T-helper 2 cell treated with Interferon-gamma antibody and Interleukin-4, amounts not matched to agents 5 μg/mL and 100 μg/mL, for 36 hours (primary cell): ENCODE results near the gene LRRN2.
"Not testable (repeated sequence)": the region's sequence is repeated elsewhere in the genome, so short reads cannot be mapped to it uniquely, and the experiment has no call there.

Experiments used
- DNase-seq: peaks from one replicate; pipeline ENCODE4 v3.0.0; 2021; ENCODE audit warnings: low spot score
- H3K27ac Mint-ChIP-seq: one replicate; pipeline ENCODE4 v1.8.0; 2021; ENCODE audit warnings: mild to moderate bottlenecking, mixed read lengths
- H3K27me3 Mint-ChIP-seq: one replicate; pipeline ENCODE4 v1.8.0; 2021; ENCODE audit warnings: low read depth, mixed read lengths
- H3K36me3 Mint-ChIP-seq: one replicate; pipeline ENCODE4 v1.8.0; 2021; ENCODE audit warnings: low read depth, mixed read lengths
- H3K4me1 Mint-ChIP-seq: one replicate; pipeline ENCODE4 v1.8.0; 2021; ENCODE audit warnings: low read depth, mixed read lengths
- H3K4me3 Mint-ChIP-seq: one replicate; pipeline ENCODE4 v1.8.0; 2022; ENCODE audit warnings: mild to moderate bottlenecking, moderate library complexity, mixed read lengths
- H3K9me3 Mint-ChIP-seq: one replicate; pipeline ENCODE4 v1.8.0; 2021; ENCODE audit warnings: mixed read lengths

The LRRN2 gene

DNA sequence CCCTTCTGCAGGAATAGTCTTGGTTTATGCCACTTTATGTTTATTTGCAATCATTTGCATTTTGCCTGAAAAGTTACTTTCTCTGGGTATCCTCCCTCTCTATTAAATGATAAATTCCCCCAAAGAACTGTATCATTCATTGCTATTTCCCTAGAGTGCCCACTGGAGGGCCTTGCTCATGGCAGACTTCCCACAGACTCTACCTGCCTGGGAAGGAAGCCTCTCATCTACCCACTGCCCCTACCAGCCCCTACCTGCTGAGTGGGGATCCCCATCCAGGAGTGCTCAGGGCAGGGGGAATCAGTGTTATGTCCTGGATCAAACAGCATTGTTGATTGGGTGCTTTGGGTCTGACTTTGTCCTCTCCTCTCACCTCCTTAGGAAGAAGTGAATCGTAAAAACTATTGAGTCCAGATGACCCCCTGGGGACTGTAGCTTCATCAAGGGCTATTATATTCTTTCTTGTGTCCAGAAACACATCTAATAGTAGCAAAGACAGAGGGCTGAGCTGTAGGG, 6.8 kb upstream of the LRRN2 start:
- H3K4me1 Mint-ChIP-seq, result peaks cover 10% of the 10 kb centered on the region
- H3K9me3 Mint-ChIP-seq, result no peaks in the 10 kb centered on the region
- H3K27me3 Mint-ChIP-seq, result peaks cover 21% of the 10 kb centered on the region
- H3K4me3 Mint-ChIP-seq, result no peak overlapping the region
- peak overlapping the region; percentile 50 for H3K27ac Mint-ChIP-seq
- no peaks in the 10 kb centered on the region for H3K36me3 Mint-ChIP-seq
- DNase-seq, result no peak

DNA sequence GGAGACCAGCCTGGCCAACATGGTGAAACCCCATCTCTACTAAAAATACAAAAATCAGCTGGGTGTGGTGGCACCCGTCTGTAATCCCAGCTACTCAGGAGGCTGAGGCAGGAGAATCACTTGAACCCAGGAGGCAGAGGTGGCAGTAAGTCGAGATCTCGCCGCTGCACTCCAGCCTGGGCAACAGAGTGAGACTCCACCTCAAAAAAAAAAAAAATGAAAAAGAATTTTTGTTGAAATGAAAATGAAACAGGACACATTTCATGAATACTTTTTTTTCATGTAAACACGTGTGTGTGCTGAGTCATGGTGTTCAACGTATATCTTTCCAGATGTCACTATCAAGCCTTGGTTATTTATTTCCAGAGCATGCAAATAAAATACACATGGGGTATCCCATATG, 5.8 kb upstream of the LRRN2 start:
- H3K4me3 Mint-ChIP-seq, H3K27ac Mint-ChIP-seq, DNase-seq, H3K9me3 Mint-ChIP-seq, H3K36me3 Mint-ChIP-seq, H3K4me1 Mint-ChIP-seq: not testable (repeated sequence)
- H3K27me3 Mint-ChIP-seq, result peaks cover 31% of the 10 kb centered on the region

DNA sequence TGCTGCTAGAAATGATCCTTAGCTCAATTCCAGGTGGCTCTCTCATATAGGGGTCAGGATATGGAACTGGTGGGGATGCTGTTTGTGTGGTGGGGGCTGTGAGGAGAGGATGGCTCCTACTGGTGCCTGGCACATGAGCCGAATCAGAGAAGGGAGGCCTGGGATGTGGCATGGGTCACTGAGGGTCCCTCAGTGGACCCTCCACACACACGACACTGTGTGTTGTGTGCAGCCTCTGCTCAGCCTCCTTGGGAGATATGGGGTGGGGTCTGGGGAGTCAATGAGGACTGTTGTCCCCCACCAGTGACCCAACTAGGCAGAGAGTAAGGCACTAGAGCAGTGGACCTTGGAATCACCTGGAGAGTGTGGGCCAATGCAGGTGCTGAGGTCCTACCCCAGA, 3.2 kb upstream of the LRRN2 start:
- peaks cover 45% of the 10 kb centered on the region for H3K27me3 Mint-ChIP-seq
- no peak overlapping the region for H3K4me3 Mint-ChIP-seq
- no peak for DNase-seq
- H3K9me3 Mint-ChIP-seq, result no peaks in the 10 kb centered on the region
- H3K27ac Mint-ChIP-seq, result no peak overlapping the region
- no peaks in the 10 kb centered on the region for H3K36me3 Mint-ChIP-seq
- peaks cover 14% of the 10 kb centered on the region for H3K4me1 Mint-ChIP-seq

DNA sequence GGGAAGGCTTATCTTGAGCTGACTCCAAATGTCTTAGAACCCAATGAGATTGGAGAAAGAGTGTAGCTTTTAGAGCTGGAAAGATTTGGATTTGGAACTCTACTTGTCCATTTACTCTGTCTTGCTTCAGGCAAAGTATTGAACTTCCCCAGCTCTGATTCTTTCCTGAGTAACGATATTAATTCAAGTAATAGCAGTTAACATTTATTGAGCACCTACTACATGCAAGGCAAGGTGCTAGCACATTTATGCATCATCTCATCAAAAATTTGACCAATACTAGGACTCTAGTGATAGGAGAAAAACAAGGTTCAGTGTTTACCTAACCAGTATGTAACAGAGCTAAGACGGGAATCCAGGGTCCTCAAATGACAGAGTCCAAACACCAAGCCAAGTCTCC, 2.5 kb upstream of the LRRN2 start:
- H3K9me3 Mint-ChIP-seq, result no peaks in the 10 kb centered on the region
- no peaks in the 10 kb centered on the region for H3K36me3 Mint-ChIP-seq
- H3K27me3 Mint-ChIP-seq, result peaks cover 48% of the 10 kb centered on the region
- H3K4me3 Mint-ChIP-seq, result no peak overlapping the region
- H3K27ac Mint-ChIP-seq, result no peak overlapping the region
- no peak for DNase-seq
- H3K4me1 Mint-ChIP-seq, result peaks cover 14% of the 10 kb centered on the region

DNA sequence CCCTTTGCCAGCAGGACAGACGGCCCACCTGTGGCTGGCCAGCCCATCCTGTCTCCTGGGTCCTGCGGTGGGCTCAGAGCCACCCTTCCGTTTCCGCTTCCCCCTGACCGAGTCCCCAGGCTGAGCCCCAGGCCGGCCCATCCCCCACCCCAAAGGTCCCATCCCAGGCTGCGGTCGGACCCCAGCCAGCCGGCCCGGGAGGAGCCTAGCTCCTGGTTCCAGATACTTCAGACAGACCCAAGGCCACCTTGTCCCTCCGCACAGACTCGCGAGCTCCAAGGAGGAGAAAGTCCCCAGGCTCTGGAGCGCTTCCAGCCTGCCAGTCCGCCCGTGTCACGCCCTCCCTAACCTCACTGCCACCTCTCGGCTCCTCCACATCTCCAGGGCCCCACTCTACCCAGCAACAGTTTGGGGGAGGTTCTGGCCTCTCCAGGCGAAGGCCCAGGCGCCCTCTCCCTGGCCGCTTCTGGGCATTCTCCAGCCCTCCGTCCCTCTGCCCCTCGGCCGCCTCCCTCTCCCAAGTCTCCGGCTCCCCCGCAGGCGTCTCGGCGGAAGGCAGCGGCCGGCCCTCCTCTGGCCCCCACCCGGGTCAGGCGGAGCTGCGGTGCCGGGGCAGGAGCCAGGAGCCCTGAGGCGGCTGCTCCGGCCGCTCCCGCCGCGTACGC, 835 bp downstream of the LRRN2 start:
- Mint-ChIP-seq H3K4me3 (peak overlapping the region; percentile 44), H3K27me3 (peaks cover 59% of the 10 kb centered on the region), H3K27ac (no peak overlapping the region), H3K36me3 (no peaks in the 10 kb centered on the region), H3K4me1 (peaks cover 4% of the 10 kb centered on the region), H3K9me3 (no peaks in the 10 kb centered on the region)
- no peak for DNase-seq

DNA sequence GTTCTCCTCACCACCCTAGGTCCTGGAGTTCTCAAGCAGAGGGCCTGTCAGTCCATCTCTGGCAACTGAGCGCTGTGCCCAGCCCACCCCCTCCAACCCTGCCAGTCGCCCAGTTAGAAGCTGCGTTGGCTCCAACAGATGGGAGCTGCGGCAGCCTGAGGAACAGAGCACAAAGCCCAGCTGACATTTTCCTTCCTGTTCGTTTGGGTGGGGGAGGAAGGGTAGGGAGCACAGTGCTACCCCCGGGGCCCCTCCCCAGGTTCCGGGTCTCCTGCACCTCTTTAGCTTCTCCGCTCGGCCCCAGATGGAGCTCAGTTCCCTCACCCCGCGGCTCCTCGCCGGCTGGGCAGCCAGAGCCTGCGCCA, 1.4 kb downstream of the LRRN2 start:
- Mint-ChIP-seq H3K27me3 (peaks cover 53% of the 10 kb centered on the region), H3K36me3 (no peaks in the 10 kb centered on the region), H3K27ac (no peak overlapping the region), H3K4me3 (peak overlapping the region; percentile 22), H3K9me3 (no peaks in the 10 kb centered on the region), H3K4me1 (peaks cover 4% of the 10 kb centered on the region)
- DNase-seq, result no peak

DNA sequence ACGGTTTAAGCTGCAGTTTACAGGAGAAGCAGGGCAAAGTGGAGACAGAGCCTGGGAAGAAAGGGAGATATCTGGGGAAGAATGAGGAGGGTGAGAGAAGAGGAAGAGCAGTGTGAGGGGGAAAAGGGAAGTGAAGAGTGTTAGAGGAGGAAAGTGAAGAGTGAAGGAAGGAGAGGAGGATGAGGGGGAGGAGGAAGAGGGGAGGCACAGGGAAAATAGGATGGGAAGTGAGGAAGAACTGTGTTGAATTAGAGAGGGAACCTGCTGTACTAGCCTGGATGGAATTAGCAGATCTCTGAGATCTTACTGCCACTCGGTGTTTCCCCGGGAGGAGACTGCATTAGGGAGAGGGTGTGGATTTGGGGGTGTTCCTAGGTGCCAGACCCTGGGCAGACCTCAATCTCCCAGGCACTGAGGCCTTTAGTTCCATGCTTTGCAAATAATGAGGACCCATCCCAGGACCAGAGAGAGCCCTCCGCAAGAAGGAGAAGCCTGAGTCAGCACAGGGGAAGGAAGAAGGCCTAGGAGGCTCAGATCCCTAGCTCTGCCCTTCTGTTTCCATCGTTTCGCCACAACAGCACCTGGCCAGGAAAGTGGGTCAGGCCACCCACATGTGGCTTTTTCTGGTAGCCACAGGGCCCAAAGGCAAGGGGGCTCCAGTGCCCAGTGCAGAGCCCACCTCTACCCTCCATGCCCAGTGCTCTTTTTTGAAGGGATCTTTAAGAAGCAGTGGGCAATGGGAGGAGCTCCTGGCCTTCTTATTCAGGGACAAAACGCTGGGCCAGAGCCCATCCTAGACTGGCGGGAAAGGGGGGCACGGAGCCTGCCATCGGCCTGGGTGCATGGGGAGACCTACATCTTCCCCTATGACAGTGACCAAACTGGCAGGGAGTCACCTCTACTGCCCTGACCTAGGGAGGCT, 2.0 kb downstream of the LRRN2 start:
- no peak for DNase-seq
- H3K9me3 Mint-ChIP-seq, result no peaks in the 10 kb centered on the region
- no peak overlapping the region for H3K4me3 Mint-ChIP-seq
- peaks cover 55% of the 10 kb centered on the region for H3K27me3 Mint-ChIP-seq
- H3K4me1 Mint-ChIP-seq, result peaks cover 4% of the 10 kb centered on the region
- no peaks in the 10 kb centered on the region for H3K36me3 Mint-ChIP-seq
- H3K27ac Mint-ChIP-seq, result no peak overlapping the region

DNA sequence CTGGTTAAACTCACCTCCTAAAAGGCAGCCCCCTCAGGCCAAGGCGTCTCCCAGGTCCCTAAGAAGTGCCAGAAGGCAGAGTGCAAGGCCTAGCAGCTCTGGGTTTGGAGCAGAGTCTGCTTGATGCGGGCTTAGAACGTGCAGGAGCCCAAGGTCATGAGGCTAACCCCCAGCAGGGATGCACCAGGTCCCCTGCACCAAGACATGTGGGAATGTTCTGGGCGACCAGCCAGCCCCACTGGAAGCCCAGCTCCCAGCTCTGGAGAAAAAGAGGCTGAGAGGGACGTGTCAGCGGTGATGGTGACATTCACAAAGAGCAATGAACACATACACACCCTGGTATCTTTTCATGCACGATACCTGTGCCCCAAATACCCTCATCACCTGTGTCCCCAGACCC, 5.1 kb downstream of the LRRN2 start:
- Mint-ChIP-seq H3K4me3 (no peak overlapping the region), H3K36me3 (no peaks in the 10 kb centered on the region), H3K4me1 (peaks cover 2% of the 10 kb centered on the region), H3K27ac (no peak overlapping the region), H3K27me3 (peaks cover 33% of the 10 kb centered on the region), H3K9me3 (no peaks in the 10 kb centered on the region)
- no peak for DNase-seq

DNA sequence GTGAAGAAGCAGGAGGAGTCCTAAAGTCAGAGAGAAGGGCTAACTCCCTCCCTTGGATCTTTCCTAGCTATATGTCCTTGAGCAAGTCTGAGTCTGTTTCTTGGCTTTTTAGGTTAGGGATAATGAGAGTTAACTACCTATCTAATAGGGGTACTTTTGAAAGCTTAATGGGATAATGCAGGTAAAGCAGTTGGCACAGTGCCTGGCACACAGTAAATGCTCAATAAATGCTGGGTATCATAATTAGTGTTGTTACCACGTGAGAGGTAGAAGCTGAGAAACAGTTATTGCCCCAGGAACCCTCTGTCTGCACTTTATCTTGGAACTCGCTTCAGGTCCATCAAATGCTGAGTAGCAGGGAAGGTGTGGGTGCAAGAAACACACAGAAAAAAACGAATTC, 5.5 kb downstream of the LRRN2 start:
- H3K36me3 Mint-ChIP-seq, result no peaks in the 10 kb centered on the region
- DNase-seq, result no peak
- peaks cover 2% of the 10 kb centered on the region for H3K4me1 Mint-ChIP-seq
- peaks cover 33% of the 10 kb centered on the region for H3K27me3 Mint-ChIP-seq
- H3K9me3 Mint-ChIP-seq, result no peaks in the 10 kb centered on the region
- H3K4me3 Mint-ChIP-seq, result no peak overlapping the region
- H3K27ac Mint-ChIP-seq, result no peak overlapping the region

DNA sequence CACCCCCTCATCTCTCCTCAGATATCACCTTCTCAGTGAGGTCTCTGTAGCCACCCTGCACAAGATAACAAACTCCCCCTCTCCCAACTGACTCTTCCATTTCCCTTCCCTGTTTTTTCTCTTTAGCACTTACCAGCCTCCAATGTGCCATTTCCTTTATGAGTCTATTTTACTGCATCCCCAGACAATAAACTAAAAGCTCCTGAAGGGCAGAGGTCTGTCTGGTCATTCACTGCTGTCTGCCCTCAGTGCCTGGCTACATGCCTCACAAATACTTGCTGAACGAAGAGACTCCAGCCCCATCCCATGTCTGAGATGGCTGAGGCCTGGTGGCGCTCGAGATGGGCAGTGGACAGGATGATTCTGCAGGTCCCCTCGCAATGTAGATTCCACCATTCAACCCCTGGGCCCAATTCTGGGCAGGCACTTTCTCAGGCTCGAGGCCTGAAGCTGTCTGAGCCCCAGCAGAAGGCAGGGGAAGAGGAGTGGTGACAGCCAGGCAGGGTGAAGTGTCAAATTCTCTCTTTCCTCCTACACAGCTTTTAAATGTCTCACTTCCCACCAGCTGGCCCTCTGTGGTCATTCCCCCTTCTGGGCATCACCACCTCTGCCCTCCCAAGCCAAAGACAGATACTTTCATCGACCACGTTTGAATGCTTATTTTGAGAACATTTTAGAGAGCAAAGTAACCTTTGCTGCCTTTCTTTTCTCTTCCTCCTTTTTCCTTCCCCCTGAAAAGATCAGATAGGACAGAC, 6.6 kb downstream of the LRRN2 start:
- Mint-ChIP-seq H3K4me1 (no peaks in the 10 kb centered on the region), H3K27ac (no peak overlapping the region), H3K4me3 (no peak overlapping the region), H3K27me3 (peaks cover 23% of the 10 kb centered on the region), H3K9me3 (no peaks in the 10 kb centered on the region), H3K36me3 (no peaks in the 10 kb centered on the region)
- no peak for DNase-seq

DNA sequence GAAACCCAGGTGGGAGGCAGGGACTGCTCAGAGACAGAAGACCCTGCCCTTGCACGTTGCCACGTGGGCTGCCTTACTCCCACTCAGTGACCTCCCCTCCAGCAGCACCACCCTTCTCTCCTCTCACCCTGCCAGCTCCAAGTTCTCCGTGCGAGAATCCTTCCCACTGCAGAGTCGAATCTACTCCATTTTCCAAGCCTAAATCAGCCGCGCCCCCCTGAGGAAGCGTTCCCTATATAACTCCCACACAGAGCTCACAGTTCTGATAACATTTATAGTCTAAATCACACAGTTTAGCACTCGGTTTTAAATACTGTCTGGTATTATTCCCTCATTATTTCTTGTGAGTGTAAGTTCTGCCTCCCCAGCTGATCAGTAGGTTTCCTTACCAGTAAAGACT, 7.7 kb downstream of the LRRN2 start:
- Mint-ChIP-seq H3K4me3 (no peak overlapping the region), H3K4me1 (no peaks in the 10 kb centered on the region), H3K27ac (no peak overlapping the region), H3K9me3 (no peaks in the 10 kb centered on the region), H3K36me3 (no peaks in the 10 kb centered on the region), H3K27me3 (peaks cover 17% of the 10 kb centered on the region)
- no peak for DNase-seq

DNA sequence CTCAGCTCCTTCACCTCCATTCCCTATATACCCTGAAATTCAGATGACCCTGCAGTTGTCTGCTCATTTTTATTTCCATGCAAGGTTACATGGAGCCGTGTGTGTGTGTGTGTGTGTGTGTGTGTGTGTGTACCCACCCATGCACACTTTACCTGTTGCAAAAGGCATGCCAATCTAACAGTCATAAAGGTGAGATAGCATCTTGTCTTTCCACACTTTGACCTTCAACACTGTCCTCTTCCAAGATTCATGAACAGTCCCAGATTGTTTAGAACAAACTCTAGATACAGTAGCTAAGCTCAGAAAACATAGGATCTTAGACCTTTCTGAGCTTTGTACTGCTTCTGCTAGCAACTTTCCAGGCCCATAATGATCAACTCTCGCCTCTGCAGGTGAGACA, 9.5 kb downstream of the LRRN2 start:
- Mint-ChIP-seq H3K4me1 (no peaks in the 10 kb centered on the region), H3K4me3 (no peak overlapping the region), H3K9me3 (no peaks in the 10 kb centered on the region), H3K27ac (no peak overlapping the region), H3K36me3 (no peaks in the 10 kb centered on the region), H3K27me3 (peaks cover 7% of the 10 kb centered on the region)
- no peak for DNase-seq

DNA sequence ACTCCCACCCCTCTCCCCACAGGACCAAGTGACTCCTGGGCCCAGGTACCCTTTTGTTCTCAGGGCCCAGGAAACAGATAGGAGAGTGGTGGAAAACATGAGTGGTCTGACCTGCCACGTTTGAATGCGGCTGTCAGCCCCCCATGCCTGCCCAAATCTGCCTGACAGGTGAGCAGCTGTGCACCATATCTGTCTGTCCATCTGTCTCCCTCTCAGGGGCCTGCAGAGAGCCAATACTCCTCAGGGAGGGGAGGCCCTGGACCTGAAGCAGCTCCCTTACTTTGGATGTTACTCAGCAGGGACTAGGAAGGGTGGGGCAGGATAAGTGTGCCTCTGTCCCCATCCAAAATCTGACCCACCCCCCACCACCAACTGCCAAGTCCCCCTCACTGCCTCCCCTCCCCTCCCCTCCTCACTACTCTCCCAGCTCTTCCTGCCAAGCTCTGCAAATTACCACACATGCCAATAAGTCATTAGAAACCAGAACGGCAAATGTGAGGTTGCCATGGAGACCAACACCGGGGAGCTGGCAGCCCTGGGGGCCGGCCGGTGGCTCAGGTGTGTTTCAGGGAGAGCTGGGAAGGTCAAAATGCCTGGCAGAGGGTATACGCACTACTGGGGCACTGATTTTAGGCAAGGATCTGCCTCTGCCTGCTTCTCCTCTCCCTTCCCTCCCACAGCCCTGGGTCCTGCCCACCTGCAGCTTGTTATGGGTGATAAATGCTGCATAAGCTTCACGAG, 11.5 kb downstream of the LRRN2 start:
- DNase-seq, result no peak
- H3K9me3 Mint-ChIP-seq, result no peaks in the 10 kb centered on the region
- H3K36me3 Mint-ChIP-seq, result no peaks in the 10 kb centered on the region
- no peaks in the 10 kb centered on the region for H3K4me1 Mint-ChIP-seq
- peaks cover 7% of the 10 kb centered on the region for H3K27me3 Mint-ChIP-seq
- H3K27ac Mint-ChIP-seq, result no peak overlapping the region
- no peak overlapping the region for H3K4me3 Mint-ChIP-seq
